ENCODE measurements around the gene REEP1.
"Not testable (repeated sequence)": the region's sequence is repeated elsewhere in the genome, so short reads cannot be mapped to it uniquely, and the experiment has no call there.

The REEP1 gene

DNA sequence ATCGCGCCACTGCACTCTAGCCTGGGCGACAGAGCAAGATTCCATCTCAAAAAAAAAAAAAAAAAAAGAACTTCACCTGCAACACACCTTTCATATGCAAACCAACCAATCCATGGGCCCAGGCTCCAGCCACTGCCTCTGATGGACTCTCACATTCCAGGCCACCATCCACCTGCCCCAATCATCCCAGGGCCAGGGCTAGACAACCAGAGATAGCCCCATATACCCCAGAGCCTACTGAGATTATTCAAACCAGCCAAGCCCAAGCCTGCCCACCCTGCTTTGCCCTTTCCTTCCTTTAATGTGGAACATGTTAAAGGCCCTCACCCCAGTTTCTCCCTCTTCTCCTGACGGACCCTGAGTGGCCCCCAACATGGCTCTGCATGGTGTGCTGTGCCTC, 81.1 kb downstream of the REEP1 start:
- TF ChIP-seq, protein P1, sequence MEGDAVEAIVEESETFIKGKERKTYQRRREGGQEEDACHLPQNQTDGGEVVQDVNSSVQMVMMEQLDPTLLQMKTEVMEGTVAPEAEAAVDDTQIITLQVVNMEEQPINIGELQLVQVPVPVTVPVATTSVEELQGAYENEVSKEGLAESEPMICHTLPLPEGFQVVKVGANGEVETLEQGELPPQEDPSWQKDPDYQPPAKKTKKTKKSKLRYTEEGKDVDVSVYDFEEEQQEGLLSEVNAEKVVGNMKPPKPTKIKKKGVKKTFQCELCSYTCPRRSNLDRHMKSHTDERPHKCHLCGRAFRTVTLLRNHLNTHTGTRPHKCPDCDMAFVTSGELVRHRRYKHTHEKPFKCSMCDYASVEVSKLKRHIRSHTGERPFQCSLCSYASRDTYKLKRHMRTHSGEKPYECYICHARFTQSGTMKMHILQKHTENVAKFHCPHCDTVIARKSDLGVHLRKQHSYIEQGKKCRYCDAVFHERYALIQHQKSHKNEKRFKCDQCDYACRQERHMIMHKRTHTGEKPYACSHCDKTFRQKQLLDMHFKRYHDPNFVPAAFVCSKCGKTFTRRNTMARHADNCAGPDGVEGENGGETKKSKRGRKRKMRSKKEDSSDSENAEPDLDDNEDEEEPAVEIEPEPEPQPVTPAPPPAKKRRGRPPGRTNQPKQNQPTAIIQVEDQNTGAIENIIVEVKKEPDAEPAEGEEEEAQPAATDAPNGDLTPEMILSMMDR (IDR thresholded peaks at IDR 0.05; ENCODE audit: low read depth, low read length): no peak
- H3K4me3 ChIP-seq (replicated peaks in 1 of 2; ENCODE audit: low read depth in 2 of 2, low read length in 2 of 2): no peak overlapping the region
- DNase-seq (ENCODE audit: low read depth in 2 of 2): no peak

DNA sequence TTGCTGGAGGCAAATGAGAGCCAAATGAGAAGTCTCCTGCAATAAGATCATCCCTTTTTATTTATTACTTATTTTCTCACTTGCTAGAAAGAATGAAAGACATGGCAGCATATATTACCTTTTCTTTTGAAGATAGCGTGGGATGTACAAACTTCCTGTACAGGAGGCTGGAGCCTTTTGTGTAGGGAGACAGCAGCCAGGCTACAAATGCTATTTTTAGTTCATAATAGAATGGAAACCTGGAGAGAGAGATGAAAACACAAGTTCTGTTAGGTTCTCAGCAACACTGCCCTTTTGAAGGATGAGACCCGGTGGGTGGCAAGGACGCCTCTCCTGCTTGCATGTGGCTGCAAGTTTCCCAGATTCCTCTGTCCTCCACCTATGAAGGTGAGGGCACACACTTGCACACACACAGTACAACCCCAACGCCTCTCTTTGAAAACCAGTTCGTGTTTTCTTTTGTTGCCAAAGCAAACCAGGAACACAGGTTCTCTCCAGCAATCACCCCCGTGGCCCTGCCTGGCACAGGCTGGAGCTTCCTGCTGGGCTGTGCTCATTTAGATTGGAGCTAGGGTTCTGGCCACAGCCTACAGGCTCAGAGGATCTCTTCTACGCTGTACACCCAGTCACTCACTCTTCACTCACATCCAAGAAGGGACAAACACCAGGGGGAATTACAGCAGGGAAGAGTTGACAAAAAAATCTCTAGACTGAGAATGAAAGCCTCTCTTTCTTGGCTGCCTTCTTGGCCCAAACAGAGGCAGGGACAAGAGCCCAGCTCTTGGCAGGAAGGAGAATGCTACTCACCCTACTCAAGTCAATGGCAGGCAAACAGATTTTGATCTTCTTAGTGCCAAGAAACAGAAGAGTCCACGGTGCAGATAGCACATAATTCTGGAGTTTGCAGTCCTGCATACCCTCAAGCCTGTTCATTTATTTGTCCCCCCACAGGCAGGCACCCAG, 82.6 kb downstream of the REEP1 start:
- DNase-seq (ENCODE audit: low read depth in 2 of 2): no peak
- TF ChIP-seq, protein P1 (IDR thresholded peaks at IDR 0.05; ENCODE audit: low read depth, low read length): no peak
- H3K4me3 ChIP-seq (replicated peaks in 1 of 2; ENCODE audit: low read depth in 2 of 2, low read length in 2 of 2): no peak overlapping the region

DNA sequence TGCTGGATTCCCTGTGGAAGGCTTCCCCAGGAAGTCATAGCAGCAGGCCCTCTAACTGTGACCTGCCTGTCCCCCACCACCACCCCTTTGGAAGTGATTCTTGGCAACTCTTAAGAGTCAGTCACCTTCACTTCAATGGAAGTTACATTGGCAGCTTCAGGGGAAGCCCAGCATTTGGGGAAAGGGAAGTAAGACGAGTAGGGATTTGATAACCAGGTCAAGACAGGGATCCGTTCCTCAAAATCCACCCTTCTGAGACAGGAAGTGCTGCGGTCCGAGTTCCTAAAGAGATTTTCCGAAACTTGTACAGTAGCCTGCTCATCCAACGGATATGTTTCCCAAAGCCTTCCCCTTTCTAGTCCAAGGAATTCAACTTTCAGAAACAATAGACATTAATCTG, 84.0 kb downstream of the REEP1 start:
- TF ChIP-seq, protein P1 (IDR thresholded peaks at IDR 0.05; ENCODE audit: low read depth, low read length): no peak
- H3K4me3 ChIP-seq (replicated peaks in 1 of 2; ENCODE audit: low read depth in 2 of 2, low read length in 2 of 2): no peak overlapping the region
- no peak for DNase-seq (ENCODE audit: low read depth in 2 of 2)

DNA sequence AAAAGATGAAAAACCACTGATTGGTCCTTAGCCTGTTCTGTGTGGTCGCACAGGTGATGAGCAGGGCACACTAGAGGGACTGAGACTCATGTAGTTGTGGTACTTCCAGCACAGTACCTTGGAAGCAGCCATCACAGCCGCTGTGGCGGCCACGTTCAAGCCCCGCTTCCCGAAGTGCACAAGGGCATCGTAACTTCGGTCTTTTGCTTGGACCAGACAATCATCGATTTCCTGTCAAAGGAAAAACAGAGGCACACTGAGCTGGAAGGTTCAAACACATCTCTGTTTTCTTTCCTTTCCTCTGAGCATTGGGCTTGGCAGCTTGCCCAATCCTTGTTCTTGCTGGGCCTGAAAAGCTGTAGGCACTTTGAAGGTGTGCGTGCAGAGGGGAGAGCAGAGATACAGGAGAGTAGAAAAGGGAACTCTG, 85.6 kb downstream of the REEP1 start:
- no peak overlapping the region for H3K4me3 ChIP-seq (replicated peaks in 1 of 2; ENCODE audit: low read depth in 2 of 2, low read length in 2 of 2)
- no peak for DNase-seq (ENCODE audit: low read depth in 2 of 2)
- TF ChIP-seq, protein P1 (IDR thresholded peaks at IDR 0.05; ENCODE audit: low read depth, low read length): no peak

DNA sequence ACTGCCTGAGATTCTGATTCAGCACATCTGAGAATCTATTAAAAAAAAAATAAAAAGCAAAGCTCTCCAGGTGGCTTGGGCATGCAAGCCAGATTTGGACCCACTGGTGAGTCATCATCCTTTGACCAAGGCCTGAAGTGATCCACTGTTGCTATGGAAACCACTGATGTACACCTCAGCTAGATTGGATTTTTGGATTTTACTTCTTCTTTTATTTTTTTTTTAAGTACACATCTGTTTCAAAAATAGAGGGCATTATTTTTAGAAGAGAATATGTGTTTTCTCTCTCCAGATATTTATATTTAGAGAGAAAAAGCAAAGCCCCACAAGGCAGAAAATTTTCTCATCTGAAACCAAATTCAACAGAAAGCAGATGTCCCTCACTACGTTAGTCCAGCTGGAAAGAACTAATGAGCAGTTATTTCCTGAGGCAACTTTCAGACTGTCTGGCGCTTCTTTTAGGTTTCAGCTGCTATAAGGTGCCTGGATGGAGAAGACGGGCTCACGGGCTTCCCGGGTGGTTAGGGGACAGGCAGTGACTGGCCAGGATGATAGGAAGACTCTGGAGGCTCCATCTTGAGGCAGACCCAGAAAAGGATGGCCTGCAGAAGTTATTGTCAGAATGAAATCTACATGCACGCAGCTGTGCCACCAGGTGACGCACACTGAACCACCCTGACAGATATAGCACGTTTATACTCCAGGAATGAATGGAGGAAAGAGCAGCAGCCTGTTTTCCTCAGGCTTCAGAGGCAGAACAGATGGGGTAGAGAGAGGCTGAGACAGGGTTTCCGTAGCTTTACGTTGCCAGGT, 87.6 kb downstream of the REEP1 start:
- DNase-seq (ENCODE audit: low read depth in 2 of 2): peak; percentile 47 to 84
- no peak overlapping the region for H3K4me3 ChIP-seq (replicated peaks in 1 of 2; ENCODE audit: low read depth in 2 of 2, low read length in 2 of 2)
- TF ChIP-seq, protein P1 (IDR thresholded peaks at IDR 0.05; ENCODE audit: low read depth, low read length): peak; percentile 1

DNA sequence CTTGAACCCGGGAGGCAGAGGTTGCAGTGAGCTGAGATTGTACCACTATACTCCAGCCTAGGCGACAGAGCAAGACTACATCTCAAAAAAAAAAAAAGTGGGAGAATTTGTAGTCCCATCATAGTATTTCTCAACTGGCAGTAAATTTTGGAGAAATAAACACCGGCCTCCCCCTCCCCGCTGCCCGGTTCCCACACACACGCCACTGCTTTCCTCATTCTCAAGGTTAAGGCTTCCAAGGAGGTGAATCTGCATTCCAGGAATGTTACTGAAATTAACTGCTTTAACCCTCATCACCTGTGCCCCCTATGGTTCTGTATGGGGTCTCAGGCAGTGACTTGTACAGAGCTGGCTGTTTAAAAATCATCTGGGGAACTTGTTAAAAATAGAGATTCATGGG, 88.2 kb downstream of the REEP1 start:
- TF ChIP-seq, protein P1 (IDR thresholded peaks at IDR 0.05; ENCODE audit: low read depth, low read length): no peak

DNA sequence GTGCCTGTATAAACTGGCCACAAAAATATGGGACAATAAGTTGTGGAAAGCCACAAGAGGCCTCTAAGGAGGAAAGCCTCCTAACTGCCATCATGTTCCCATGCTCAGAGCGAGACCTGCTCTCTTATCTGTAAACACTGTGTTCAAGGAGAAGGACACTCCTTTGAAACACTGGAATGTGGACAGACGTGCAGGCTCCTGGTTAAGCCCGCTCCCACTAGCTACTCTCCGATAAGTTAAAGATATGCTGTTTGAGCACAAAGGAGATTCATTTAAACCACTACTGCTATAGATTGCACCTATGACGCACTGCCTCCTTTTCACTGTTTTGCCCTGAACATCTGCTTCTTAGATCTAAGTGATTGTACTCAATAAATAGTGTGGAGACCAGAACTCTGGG, 92.2 kb downstream of the REEP1 start:
- not testable (repeated sequence) for DNase-seq (ENCODE audit: low read depth in 2 of 2); H3K4me3 ChIP-seq (replicated peaks in 1 of 2; ENCODE audit: low read depth in 2 of 2, low read length in 2 of 2)

More for the DNA sequence above, 88.2 kb downstream of the REEP1 start:
- no peak overlapping the region for H3K4me3 ChIP-seq (replicated peaks in 1 of 2; ENCODE audit: low read depth in 2 of 2, low read length in 2 of 2)
- DNase-seq (ENCODE audit: low read depth in 2 of 2): no peak

DNA sequence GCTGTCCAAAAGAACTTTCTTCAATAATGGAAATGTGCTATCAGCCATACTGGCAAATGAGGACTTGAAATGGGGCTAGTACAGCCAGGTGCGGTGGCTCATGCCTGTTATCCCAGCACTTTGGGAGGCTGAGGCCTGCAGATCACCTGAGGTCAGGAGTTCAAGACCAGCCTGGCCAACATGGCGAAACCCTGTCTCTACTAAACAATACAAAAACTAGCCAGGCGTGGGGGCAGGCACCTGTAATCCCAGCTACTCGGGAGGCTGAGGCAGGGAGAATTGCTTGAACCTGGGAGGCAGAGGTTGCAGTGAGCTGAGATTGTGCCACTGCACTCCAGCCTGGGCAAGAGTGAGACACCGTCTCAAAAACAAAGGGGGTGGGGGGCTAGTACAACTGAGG, 92.6 kb downstream of the REEP1 start:
- not testable (repeated sequence) for DNase-seq (ENCODE audit: low read depth in 2 of 2)

More for the DNA sequence above, 92.6 kb downstream of the REEP1 start:
- H3K4me3 ChIP-seq (replicated peaks in 1 of 2; ENCODE audit: low read depth in 2 of 2, low read length in 2 of 2): not testable (repeated sequence)
